ENCODE measurements around the gene IQSEC2.

The IQSEC2 gene

GRCh38 chrX:53305219-53305995 lies 24.0 kb upstream of the IQSEC2 start:
- no peak for DNase-seq (ENCODE audit: low read depth in 2 of 2, low spot score in 1 of 2)

- no peak for DNase-seq (ENCODE audit: low read depth in 2 of 2, low spot score in 1 of 2)
Observed at GRCh38 chrX:53303195-53303594, 21.8 kb upstream of the IQSEC2 start.

- DNase-seq (ENCODE audit: low read depth in 2 of 2, low spot score in 1 of 2), result no peak
Observed at GRCh38 chrX:53300157-53300556, 18.8 kb upstream of the IQSEC2 start.

GRCh38 chrX:53294024-53294648 lies 12.8 kb upstream of the IQSEC2 start:
- no peak for DNase-seq (ENCODE audit: low read depth in 2 of 2, low spot score in 1 of 2)

GRCh38 chrX:53291596-53291995 lies 10.2 kb upstream of the IQSEC2 start:
- DNase-seq (ENCODE audit: low read depth in 2 of 2, low spot score in 1 of 2), result no peak

GRCh38 chrX:53290441-53291041 lies 9.2 kb upstream of the IQSEC2 start:
- no peak for DNase-seq (ENCODE audit: low read depth in 2 of 2, low spot score in 1 of 2)

GRCh38 chrX:53288189-53288588 lies 6.8 kb upstream of the IQSEC2 start:
- DNase-seq (ENCODE audit: low read depth in 2 of 2, low spot score in 1 of 2), result no peak

- no peak for DNase-seq (ENCODE audit: low read depth in 2 of 2, low spot score in 1 of 2)
Observed at GRCh38 chrX:53287493-53288138, 6.2 kb upstream of the IQSEC2 start.

GRCh38 chrX:53286171-53286570 lies 4.8 kb upstream of the IQSEC2 start:
- no peak for DNase-seq (ENCODE audit: low read depth in 2 of 2, low spot score in 1 of 2)

GRCh38 chrX:53285591-53285990 lies 4.2 kb upstream of the IQSEC2 start:
- DNase-seq (ENCODE audit: low read depth in 2 of 2, low spot score in 1 of 2), result no peak

- DNase-seq (ENCODE audit: low read depth in 2 of 2, low spot score in 1 of 2), result no peak
Observed at GRCh38 chrX:53284684-53285447, 3.5 kb upstream of the IQSEC2 start.

- DNase-seq (ENCODE audit: low read depth in 2 of 2, low spot score in 1 of 2), result no peak
Observed at GRCh38 chrX:53283567-53283966, 2.2 kb upstream of the IQSEC2 start.

- no peak for DNase-seq (ENCODE audit: low read depth in 2 of 2, low spot score in 1 of 2)
Observed at GRCh38 chrX:53283099-53283498, 1.7 kb upstream of the IQSEC2 start.

GRCh38 chrX:53281963-53282695 lies 745 bp upstream of the IQSEC2 start:
- DNase-seq (ENCODE audit: low read depth in 2 of 2, low spot score in 1 of 2), result no peak

- DNase-seq (ENCODE audit: low read depth in 2 of 2, low spot score in 1 of 2), result no peak
Observed at GRCh38 chrX:53280331-53281320, 758 bp downstream of the IQSEC2 start.

- DNase-seq (ENCODE audit: low read depth in 2 of 2, low spot score in 1 of 2), result no peak
Observed at GRCh38 chrX:53279296-53280237, 1.8 kb downstream of the IQSEC2 start.

- DNase-seq (ENCODE audit: low read depth in 2 of 2, low spot score in 1 of 2), result no peak
Observed at GRCh38 chrX:53272808-53273337, 8.5 kb downstream of the IQSEC2 start.

- no peak for DNase-seq (ENCODE audit: low read depth in 2 of 2, low spot score in 1 of 2)
Observed at GRCh38 chrX:53269536-53270107, 11.8 kb downstream of the IQSEC2 start.
